ENCODE results near the gene C19orf33. TPM values are rescaled to one million over a fixed set of nuclear protein-coding genes. Genes with fewer than 3 reads are reported as not detected.

C19orf33 gene
- total and polyA plus RNA-seq, 12 donors: 0.88 to 46.2 (median 3.2) TPM; not detected in 3

DNA sequence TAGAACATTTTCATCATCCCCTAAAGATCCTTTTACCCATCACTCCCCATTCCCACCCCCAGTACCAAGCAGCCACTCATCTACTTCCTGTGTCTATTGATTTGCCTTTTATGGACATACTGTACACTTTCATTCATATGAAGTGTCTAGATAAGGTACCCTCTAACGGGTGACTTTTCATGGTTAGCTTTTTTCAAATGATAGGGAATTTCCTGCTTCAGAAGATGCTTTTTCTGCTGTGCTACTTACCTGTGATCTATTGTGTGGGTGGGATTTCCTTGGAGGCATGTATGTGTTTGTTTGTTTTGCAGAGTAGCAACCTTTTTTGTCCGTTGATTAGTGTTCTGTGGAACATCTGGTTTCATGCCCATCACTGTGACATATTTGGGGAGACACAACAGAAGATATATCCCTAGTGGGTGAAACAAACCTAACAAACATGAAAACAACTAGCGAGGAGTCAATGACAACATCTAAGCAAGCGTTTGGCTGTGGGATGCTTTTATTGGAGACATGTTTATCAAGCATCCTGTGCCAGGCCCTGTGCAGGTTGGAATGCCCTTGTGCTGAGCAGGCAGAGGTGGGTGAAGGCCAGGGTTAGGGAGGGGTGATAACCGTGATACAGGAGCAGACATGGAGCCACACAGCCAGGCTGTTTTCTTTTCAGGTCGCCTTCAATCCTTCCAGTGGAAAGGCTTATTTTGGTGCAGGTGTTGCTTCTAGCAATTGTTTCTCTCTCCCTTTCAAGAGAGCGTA is 22.1 kb upstream of the C19orf33 start:
- no peak overlapping the region for H3K27ac ChIP-seq
- H3K4me1 ChIP-seq (replicated peaks in 1 of 2): peaks cover 18 to 52% of the 10 kb centered on the region in 2 donors

DNA sequence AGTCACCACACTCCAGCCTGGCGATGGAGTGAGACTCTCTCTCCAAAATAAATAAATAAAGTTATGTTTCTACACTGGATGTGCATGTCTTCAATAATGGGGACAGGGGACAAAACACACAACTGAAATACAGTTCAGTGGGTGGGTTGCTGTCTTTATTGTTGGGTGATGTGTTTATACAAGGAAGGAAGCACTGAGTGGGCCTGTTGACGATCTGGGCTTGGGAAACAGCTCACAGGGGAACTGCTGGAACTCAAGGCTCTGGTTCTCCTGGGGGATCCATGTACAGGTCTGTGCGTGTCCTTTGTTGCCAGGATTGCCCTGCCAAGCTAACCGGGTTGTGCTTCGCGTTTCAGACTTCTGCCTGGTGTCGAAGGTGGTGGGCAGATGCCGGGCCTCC is 20.8 kb upstream of the C19orf33 start:
- DNase-seq: no peak
- H3K4me1 ChIP-seq (replicated peaks in 1 of 2): peaks cover 5 to 39% of the 10 kb centered on the region in 2 donors
- intact Hi-C loops (cut with DNase I): no loop called here
- H3K27me3 ChIP-seq: no peaks in the 10 kb centered on the region
- 93 to 95% (median 94%) methylated on average over 8 of the region's 8 CpGs for WGBS, 4 donors
- H3K9me3 ChIP-seq (replicated peaks in 1 of 3): no peaks in the 10 kb centered on the region
- peaks cover 0 to 4% of the 10 kb centered on the region in 2 donors for H3K36me3 ChIP-seq (replicated peaks in 1 of 2)
- H3K27ac ChIP-seq: peak overlapping the region in 1 of 5 donors; percentile 20
- H3K4me3 ChIP-seq: no peak overlapping the region
- TF ChIP-seq, protein P1, sequence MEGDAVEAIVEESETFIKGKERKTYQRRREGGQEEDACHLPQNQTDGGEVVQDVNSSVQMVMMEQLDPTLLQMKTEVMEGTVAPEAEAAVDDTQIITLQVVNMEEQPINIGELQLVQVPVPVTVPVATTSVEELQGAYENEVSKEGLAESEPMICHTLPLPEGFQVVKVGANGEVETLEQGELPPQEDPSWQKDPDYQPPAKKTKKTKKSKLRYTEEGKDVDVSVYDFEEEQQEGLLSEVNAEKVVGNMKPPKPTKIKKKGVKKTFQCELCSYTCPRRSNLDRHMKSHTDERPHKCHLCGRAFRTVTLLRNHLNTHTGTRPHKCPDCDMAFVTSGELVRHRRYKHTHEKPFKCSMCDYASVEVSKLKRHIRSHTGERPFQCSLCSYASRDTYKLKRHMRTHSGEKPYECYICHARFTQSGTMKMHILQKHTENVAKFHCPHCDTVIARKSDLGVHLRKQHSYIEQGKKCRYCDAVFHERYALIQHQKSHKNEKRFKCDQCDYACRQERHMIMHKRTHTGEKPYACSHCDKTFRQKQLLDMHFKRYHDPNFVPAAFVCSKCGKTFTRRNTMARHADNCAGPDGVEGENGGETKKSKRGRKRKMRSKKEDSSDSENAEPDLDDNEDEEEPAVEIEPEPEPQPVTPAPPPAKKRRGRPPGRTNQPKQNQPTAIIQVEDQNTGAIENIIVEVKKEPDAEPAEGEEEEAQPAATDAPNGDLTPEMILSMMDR (IDR thresholded peaks at IDR 0.05): no peak
- TF ChIP-seq POLR2A (IDR thresholded peaks at IDR 0.05): no peak

More for the DNA sequence above, 22.1 kb upstream of the C19orf33 start:
- intact Hi-C loops (cut with DNase I): no loop called here
- WGBS, 4 donors: 63 to 69% (median 65%) methylated on average over 7 of the region's 7 CpGs
- no peak for DNase-seq
- Histone ChIP-seq H3K36me3 (replicated peaks in 1 of 2) (no peaks in the 10 kb centered on the region), H3K9me3 (replicated peaks in 1 of 3) (no peaks in the 10 kb centered on the region), H3K27me3 (no peaks in the 10 kb centered on the region), H3K4me3 (no peak overlapping the region)
- TF ChIP-seq, protein P1 (IDR thresholded peaks at IDR 0.05): no peak
- no peak for TF ChIP-seq POLR2A (IDR thresholded peaks at IDR 0.05)

DNA sequence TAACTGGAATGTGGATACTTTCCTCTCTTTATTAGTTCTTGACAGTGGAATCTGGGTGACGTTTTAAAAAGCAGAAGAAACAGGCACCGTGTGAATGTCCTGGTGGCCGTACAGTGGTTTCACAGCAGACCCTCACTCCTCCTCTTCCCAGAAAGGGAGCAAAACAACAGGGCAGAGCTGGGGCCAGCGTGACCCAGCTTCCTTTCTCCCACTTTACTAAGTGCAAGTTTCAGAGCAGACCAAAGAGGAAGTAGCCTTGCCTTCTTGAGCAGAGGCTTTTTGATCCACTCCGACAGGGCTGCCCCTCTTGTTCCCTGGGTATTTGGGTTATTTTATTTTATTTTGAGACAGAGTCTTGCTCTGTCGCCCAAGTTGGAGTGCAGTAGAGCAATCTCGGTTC is 19.6 kb upstream of the C19orf33 start:
- Histone ChIP-seq H3K4me3 (no peak overlapping the region), H3K36me3 (replicated peaks in 1 of 2) (peaks cover 0 to 8% of the 10 kb centered on the region in 2 donors), H3K9me3 (replicated peaks in 1 of 3) (no peaks in the 10 kb centered on the region), H3K4me1 (replicated peaks in 1 of 2) (peaks cover 0 to 32% of the 10 kb centered on the region in 2 donors), H3K27me3 (no peaks in the 10 kb centered on the region), H3K27ac (peak overlapping the region in 2 of 5 donors; percentile 30 to 56)
- peak in 1 of 7 donors; percentile 31 for DNase-seq
- intact Hi-C loops (cut with DNase I): no loop called here
- TF ChIP-seq, protein P1 (IDR thresholded peaks at IDR 0.05): no peak
- TF ChIP-seq POLR2A (IDR thresholded peaks at IDR 0.05): no peak
- 62 to 73% (median 68%) methylated on average over 7 of the region's 7 CpGs for WGBS, 4 donors

DNA sequence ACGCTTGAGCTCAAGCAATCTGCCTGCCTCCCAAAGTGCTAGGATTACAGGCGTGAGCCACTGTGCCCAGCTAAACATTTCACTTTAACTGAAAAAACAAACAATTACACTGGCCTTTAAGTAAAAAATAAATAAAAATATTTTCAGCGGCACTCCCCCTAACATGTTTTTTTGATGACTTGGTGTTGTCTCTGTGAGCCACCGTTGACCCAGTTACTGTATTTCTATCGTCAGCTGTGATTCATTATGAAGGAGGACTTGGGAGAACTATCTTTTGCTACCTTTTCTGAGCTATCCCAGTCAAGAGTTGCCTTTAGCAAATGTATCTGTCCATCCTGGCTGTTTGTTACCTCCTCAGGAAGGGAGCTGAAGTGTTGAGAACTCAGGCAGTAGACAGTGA is 18.5 kb upstream of the C19orf33 start:
- WGBS, 4 donors: 58 to 73% (median 64%) methylated on average over 5 of the region's 5 CpGs
- TF ChIP-seq, protein P1 (IDR thresholded peaks at IDR 0.05): no peak
- TF ChIP-seq POLR2A (IDR thresholded peaks at IDR 0.05): no peak
- intact Hi-C loops (cut with DNase I): no loop called here

More for the DNA sequence above, 18.5 kb upstream of the C19orf33 start:
- peaks cover 0 to 32% of the 10 kb centered on the region in 2 donors for H3K4me1 ChIP-seq (replicated peaks in 1 of 2)
- peaks cover 0 to 18% of the 10 kb centered on the region in 2 donors for H3K36me3 ChIP-seq (replicated peaks in 1 of 2)
- DNase-seq: no peak
- no peak overlapping the region for H3K27ac ChIP-seq
- no peaks in the 10 kb centered on the region for H3K9me3 ChIP-seq (replicated peaks in 1 of 3)
- no peak overlapping the region for H3K4me3 ChIP-seq
- H3K27me3 ChIP-seq: no peaks in the 10 kb centered on the region

Measured in adrenal gland (tissue), 12 donors.